HS-27A (cell line): ENCODE data around the gene PPM1H.
A peak's percentile ranks its signal among the peaks of the same experiment; 100 is the strongest.
"Not testable (repeated sequence)": the region's sequence is repeated elsewhere in the genome, so short reads cannot be mapped to it uniquely, and the experiment has no call there.

Experiments
- DNase-seq: peaks from one replicate; pipeline ENCODE4 v3.0.0-alpha.2; 2012; ENCODE audit warnings: low read depth, missing footprints

Gene PPM1H

GRCh38 chr12:62947364-62947763 lies 12.4 kb upstream of the PPM1H start:
- DNase-seq: no peak

DNA sequence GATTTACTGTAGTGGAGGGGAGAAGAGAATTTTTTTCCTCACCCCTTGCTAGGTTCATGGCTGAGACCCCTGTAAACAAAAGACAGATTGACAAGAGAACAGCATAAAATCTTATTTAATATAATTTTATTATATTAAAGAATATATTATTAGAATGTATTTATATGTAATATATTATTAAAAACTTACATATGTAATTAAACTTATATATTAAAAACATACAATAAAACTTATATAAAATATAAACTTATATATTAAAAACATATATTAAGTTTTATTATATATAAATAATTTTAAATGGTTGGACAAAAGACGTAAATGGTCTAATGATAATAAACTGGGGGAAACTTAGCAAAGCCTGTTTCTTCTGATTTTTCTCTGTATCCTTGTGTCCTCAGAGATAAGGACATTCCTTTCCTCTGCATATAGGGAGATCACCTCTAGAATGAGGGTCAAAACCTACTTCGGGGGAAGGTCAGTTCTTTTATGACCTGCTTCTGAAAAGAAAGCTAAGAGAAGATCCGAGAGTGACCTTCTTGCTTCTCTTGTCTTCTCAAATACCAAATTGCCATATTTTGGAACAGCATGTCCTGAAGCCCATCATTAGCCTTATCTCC lies 8.9 kb upstream of the PPM1H start:
- no peak for DNase-seq

DNA sequence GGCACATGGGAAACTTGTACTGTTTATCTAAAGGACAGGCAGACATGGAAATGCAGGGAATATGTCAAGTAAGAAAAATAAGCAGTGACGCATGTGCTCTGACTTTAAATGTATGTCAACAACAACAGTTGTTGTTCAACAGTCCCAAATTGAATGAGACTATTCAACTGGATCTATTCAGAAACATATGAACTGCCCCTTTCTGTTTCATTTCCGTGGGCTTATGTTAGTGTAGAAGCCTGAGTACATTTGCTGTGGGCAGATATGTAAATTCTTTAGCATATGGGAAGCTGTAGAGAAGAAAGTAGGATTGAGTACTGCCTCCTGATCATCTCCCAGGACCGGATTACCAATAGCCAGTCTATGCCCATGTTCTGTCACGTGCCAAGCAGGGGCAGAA lies 7.4 kb upstream of the PPM1H start:
- not testable (repeated sequence) for DNase-seq

DNA sequence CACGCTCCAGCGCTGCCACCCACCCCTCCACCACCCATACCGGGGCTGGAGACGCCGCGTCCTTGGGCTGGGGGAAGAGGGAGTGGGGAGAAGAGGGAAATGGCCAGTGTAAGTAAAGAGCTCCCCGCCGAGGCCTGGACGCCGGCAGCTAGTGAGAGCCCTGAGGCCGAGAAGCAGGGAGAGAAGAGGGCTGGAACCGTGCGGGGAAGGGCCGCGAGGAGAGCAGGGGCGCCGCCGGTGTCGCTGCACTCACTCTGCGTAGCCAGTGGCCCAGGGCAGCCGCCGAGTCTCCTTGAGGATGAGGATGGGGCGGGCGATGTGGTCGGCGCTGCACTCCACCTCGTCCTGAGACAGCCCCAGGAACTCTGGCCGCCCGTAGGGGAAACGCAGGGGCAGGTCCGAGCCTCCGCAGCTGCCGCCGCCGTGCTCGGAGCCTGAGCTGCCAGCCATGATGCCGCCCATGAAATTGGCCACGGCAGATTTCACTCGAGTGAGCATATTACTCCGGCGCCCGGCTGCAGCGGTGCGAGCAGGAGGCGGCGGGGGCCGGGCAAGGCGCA lies 631 bp downstream of the PPM1H start:
- DNase-seq: peak; percentile 17

- no peak for DNase-seq
Measured at GRCh38 chr12:62933602-62934238, 1.2 kb downstream of the PPM1H start.

DNA sequence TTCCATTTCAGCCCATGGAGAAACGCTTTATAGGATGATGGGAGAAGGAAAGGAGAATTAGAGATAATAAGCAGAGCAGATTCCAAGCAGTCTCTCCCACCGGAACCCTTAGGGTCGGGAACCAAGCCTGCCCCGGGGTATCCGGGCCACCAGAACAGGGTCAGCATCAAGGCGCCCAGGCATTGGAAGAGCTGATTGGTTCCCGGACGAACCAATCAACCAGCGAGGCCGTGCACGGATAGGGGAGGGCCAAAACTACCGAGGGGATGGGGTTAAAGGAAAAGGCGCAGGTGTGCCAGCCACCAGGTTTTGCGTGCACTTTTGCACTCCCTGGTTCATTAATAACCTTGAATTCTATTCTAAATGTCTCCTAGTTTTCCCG lies 1.7 kb downstream of the PPM1H start:
- no peak for DNase-seq

DNA sequence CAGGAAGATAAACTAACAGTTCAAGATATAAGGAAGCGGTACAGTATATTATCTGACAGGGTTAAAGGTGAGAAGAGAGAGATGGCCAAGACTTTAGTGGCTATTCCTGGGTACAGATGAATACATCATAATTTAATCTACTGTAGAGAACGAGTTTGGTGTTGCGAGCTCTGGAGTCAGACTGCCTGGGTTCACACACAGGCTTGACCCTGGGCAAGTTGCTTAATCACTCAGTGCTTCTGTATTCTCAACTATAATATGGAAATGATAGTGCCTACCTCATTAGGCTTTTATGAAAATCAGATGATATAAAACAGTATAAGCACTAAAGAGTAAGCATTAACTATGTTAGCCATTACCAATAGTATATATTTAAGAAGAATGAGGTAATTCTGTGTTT lies 3.5 kb downstream of the PPM1H start:
- DNase-seq: no peak

- no peak for DNase-seq
Measured at GRCh38 chr12:62930546-62931425, 4.2 kb downstream of the PPM1H start.

- no peak for DNase-seq
Measured at GRCh38 chr12:62928632-62929031, 6.3 kb downstream of the PPM1H start.

GRCh38 chr12:62925680-62926079 lies 9.3 kb downstream of the PPM1H start:
- no peak for DNase-seq

DNA sequence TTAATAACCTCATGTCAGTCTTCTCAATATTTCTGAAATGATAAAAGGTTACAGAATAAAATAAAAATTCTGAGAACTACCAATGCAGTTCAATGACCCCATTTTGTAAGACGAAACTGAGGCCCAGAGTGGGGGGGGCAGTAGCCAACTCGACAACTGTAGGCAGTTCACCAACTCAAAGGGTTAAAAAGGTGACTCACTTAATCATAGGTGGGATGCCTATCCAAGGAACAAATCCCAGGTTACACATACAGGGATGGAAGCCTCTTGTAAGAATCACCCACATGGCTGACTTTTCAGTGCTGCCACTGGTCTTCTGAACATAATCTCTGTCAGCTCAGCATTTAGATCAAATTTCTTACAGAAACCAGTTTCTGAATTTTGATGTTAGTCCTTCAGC lies 10.9 kb downstream of the PPM1H start:
- DNase-seq: no peak

- DNase-seq: no peak
Measured at GRCh38 chr12:62922539-62922938, 12.4 kb downstream of the PPM1H start.

DNA sequence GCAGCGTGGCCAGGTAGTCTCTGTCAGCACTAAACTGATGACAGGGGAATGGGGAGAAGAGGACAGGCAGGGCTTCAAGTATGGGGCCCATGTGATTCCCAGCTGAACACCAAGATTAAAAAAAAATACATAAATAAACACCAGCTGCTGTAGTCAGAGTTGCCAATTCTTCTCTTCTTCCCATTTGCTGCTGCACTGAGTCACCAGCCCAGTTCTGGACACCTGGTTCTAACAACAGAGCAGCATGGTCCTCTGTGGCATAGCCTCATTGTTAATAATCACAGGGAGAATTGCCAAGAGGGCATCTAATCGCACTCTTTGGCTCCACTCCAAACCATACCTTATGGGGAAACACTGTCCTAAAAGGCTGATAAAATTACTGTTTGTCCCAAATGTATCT lies 15.1 kb downstream of the PPM1H start:
- DNase-seq: peak; percentile 41

GRCh38 chr12:62917926-62918325 lies 17.0 kb downstream of the PPM1H start:
- no peak for DNase-seq

- DNase-seq: no peak
Measured at GRCh38 chr12:62916632-62917425, 18.1 kb downstream of the PPM1H start.

DNA sequence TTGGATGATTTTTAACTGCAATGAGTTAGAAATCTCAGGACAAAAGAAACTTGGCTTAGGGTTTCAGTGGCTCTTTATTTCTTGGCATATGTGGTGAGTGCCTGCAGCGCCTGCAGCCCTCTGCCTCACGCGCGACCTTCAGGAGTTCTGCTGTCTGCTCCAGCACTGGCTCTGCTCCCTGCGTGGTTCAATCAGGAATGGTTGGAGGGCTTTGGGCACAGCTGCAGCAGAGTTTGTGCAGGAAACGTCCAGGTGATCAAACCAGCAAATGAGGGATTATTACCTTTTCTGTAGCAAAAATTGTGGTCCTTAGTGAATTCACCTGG lies 19.8 kb downstream of the PPM1H start:
- no peak for DNase-seq

GRCh38 chr12:62914443-62915203 lies 20.3 kb downstream of the PPM1H start:
- DNase-seq: no peak

- no peak for DNase-seq
Measured at GRCh38 chr12:62913380-62913779, 21.6 kb downstream of the PPM1H start.

GRCh38 chr12:62912644-62913043 lies 22.3 kb downstream of the PPM1H start:
- no peak for DNase-seq

- DNase-seq: no peak
Measured at GRCh38 chr12:62911286-62911685, 23.7 kb downstream of the PPM1H start.

DNA sequence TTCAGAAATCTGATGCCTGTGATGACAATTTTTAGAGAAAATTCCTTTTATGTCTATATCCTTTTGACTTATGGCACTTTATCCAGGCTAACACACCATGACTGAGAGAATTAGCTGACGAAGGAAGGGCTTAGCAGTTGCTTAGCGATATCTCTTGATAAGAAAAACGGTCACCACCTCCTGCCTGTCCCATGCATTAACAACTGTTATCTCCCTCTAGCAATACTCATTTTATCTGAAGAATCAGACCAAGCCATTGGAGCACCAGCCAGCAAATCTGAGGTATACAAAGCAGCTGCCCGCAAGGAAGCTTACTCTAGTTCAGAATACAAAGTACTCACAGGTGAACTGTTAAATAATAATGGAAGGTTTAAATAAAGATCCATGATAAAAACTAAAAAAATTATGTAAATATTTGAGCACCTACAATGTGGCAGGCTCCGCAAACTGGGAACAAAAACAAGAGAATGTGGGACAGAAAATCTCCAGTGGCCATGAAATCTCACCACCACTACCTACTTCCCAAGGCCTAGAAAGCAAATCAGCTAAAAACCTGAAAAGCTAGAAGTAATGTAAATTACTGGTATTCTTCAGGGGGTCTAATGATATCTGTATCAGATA lies 24.3 kb downstream of the PPM1H start:
- DNase-seq: no peak
